ENCODE measurements around the gene CHKB. TPM values are rescaled to one million over a fixed set of nuclear protein-coding genes. Genes with fewer than 3 reads are reported as not detected.
A peak's percentile ranks its signal among the peaks of the same experiment; 100 is the strongest.

Gene CHKB
- total RNA-seq, 1 donor from 2014 or later, result 36.1 TPM

- no peak overlapping the region for H3K4me3 ChIP-seq (ENCODE audit: insufficient read depth, low read depth, low read length)
- H2AFZ ChIP-seq (ENCODE audit: low read depth, low read length), result no peak overlapping the region
- H3K36me3 ChIP-seq (ENCODE audit: insufficient read depth, low read length), result no peaks in the 10 kb centered on the region
- FAIRE-seq (no peak), DNase-seq (ENCODE audit: low read depth) (no peak)
- Mint-ChIP-seq H3K27ac (ENCODE audit: unreplicated experiment) (no peak overlapping the region), H3K27me3 (ENCODE audit: low read depth, unreplicated experiment) (peaks cover 9% of the 10 kb centered on the region), H3K4me1 (ENCODE audit: low read depth, unreplicated experiment) (peaks cover 3% of the 10 kb centered on the region), H3K36me3 (ENCODE audit: low read depth, unreplicated experiment) (peaks cover 4% of the 10 kb centered on the region), H3K9me3 (ENCODE audit: unreplicated experiment) (peaks cover 7% of the 10 kb centered on the region), H3K4me3 (ENCODE audit: unreplicated experiment) (no peak overlapping the region)
- H3K27me3 ChIP-seq (ENCODE audit: insufficient read depth, low read length), result peaks cover 30% of the 10 kb centered on the region
- peaks cover 15% of the 10 kb centered on the region for H3K79me2 ChIP-seq (ENCODE audit: insufficient read depth, low read length)
- H3K4me2 ChIP-seq (ENCODE audit: low read length), result peak overlapping the region; percentile 70
- peaks cover 24% of the 10 kb centered on the region for H3K4me1 ChIP-seq (ENCODE audit: insufficient read depth, low read length)
- H3K27ac ChIP-seq (ENCODE audit: low read depth, low read length), result no peak overlapping the region
- H4K20me1 ChIP-seq (ENCODE audit: insufficient read depth, low read length), result peaks cover 20% of the 10 kb centered on the region
- no peak overlapping the region for H3K9ac ChIP-seq (ENCODE audit: low read length)
- no peaks in the 10 kb centered on the region for H3K9me3 ChIP-seq (ENCODE audit: insufficient read depth, low read depth, low read length)
- TF ChIP-seq, protein P1, sequence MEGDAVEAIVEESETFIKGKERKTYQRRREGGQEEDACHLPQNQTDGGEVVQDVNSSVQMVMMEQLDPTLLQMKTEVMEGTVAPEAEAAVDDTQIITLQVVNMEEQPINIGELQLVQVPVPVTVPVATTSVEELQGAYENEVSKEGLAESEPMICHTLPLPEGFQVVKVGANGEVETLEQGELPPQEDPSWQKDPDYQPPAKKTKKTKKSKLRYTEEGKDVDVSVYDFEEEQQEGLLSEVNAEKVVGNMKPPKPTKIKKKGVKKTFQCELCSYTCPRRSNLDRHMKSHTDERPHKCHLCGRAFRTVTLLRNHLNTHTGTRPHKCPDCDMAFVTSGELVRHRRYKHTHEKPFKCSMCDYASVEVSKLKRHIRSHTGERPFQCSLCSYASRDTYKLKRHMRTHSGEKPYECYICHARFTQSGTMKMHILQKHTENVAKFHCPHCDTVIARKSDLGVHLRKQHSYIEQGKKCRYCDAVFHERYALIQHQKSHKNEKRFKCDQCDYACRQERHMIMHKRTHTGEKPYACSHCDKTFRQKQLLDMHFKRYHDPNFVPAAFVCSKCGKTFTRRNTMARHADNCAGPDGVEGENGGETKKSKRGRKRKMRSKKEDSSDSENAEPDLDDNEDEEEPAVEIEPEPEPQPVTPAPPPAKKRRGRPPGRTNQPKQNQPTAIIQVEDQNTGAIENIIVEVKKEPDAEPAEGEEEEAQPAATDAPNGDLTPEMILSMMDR (IDR thresholded peaks at IDR 0.05; ENCODE audit: insufficient read depth, low read depth, low read length), result no peak
- TF ChIP-seq EZH2 (IDR thresholded peaks at IDR 0.05; ENCODE audit: insufficient read depth, low read length), result peak; percentile 91
These were observed 53.2 kb downstream of the CHKB start for GRCh38 chr22:50529416-50529896.

Other genes starting within 250 kb of the CHKB start
- gene PPP6R2, start 239.5 kb downstream of the CHKB start, total RNA-seq, result 47.9 and 48.3 TPM in 2 replicates
- gene SBF1, start 107.8 kb downstream of the CHKB start, total RNA-seq, result 69.6 and 75.4 TPM in 2 replicates
- 23.0 and 26.3 TPM in 2 replicates for gene ADM2, start 101.3 kb downstream of the CHKB start, total RNA-seq
- gene MIOX, start 96.0 kb downstream of the CHKB start, total RNA-seq, result 0.91 and 1.2 TPM in 2 replicates
- 93.2 and 111 TPM in 2 replicates for gene LMF2, start 75.1 kb downstream of the CHKB start, total RNA-seq
- gene NCAPH2, start 74.6 kb downstream of the CHKB start, total RNA-seq, result 25.6 and 27.2 TPM in 2 replicates
- gene SCO2, start 57.3 kb downstream of the CHKB start, total RNA-seq, result 1.8 and 5.5 TPM in 2 replicates
- 3.3 and 3.7 TPM in 2 replicates for gene TYMP, start 52.8 kb downstream of the CHKB start, total RNA-seq
- gene KLHDC7B, start 37.0 kb downstream of the CHKB start, total RNA-seq, result 0.32 and 1.9 TPM in 2 replicates
- gene SYCE3, start 19.9 kb downstream of the CHKB start, total RNA-seq, result not detected in 2 replicates
- 26.0 and 32.7 TPM in 2 replicates for gene CPT1B, start 4.4 kb downstream of the CHKB start, total RNA-seq
- 4.7 and 5.9 TPM in 2 replicates for gene MAPK8IP2, start 17.9 kb upstream of the CHKB start, total RNA-seq
- gene ARSA, start 45.3 kb upstream of the CHKB start, total RNA-seq, result 25.5 and 34.7 TPM in 2 replicates
- gene SHANK3, start 90.0 kb upstream of the CHKB start, total RNA-seq, result 10.1 and 10.6 TPM in 2 replicates
- not detected in 2 replicates for gene ACR, start 155.4 kb upstream of the CHKB start, total RNA-seq
- gene RABL2B, start 200.8 kb upstream of the CHKB start, total RNA-seq, result 26.6 and 27.5 TPM in 2 replicates